GM18519 (cell line): ENCODE measurements around the gene STN1.
"Not testable (repeated sequence)": the region's sequence is repeated elsewhere in the genome, so short reads cannot be mapped to it uniquely, and the experiment has no call there.

Source experiments
- ATAC-seq: cut with Tn5 transposase; IDR thresholded peaks from one replicate; pipeline ENCODE4 v1.9.1; 2021; ENCODE audit warnings: mild to moderate bottlenecking, moderate library complexity; ENCODE audit not compliant: unreplicated experiment, low FRiP score

The STN1 gene

DNA sequence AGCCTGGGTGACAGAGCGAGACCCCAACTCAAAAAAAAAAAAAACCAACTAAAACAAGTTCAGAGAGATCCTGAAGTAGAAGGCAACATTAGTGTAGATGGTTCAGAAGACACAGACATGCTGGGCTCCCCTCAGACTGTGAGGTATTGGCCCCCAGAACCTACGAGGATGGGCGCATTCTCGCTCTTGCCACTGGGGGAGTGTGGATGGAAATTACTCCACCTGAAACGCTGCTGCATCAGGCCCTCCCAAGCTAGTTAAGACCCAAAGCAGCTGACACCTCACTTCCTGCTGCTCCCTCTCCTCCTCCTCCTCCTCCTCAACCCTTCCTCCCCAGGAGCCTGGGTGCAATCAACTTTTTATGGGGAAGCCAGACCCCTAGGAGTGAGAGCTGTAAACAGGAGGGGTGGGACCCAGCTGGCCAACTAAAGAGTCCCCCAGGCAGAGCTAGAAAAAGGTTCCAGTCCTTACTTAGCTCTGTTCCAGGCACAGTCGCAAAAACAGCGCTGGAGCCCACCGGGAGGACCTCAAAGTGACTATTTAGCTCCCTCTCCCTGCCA, 70.0 kb downstream of the STN1 start:
- ATAC-seq = no peak

DNA sequence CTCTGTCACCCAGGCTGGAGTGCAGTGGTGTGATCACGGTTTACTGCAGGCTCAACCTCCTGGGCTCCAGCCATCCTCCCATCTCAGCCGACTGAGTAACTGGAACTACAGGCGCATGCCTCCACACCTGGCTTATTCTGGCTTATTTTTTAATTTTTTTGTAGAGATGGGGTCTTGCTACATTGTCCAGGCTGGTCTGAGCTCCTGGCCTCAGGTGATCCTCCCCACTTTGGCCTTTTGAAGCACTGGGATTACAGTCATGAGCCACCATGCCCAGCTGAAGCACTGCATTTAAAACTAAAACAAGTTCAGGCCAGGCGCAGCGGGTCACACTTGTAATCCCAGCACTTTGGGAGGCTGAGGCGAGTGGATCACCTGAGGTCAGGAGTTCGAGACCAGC, 70.6 kb downstream of the STN1 start:
- ATAC-seq = no peak

DNA sequence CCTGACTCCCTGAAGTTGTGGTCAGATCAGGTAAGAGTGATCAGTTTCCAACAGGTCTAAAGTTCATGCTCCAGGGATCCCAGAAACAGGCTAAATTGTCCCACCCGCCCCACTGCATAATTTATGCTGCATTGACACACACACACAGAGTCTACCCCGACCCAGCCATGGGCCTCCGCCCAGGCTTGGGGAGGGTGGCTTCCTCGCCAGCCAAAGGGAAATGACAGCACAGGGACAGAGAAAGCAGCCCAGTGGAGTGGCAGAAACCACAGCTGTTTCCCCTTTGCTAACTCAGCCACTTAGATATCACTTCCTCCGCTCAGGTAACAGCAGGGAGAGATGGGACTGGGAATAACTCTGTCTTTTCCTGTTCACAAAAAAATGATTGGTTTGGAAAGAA, 72.0 kb downstream of the STN1 start:
- ATAC-seq = no peak

DNA sequence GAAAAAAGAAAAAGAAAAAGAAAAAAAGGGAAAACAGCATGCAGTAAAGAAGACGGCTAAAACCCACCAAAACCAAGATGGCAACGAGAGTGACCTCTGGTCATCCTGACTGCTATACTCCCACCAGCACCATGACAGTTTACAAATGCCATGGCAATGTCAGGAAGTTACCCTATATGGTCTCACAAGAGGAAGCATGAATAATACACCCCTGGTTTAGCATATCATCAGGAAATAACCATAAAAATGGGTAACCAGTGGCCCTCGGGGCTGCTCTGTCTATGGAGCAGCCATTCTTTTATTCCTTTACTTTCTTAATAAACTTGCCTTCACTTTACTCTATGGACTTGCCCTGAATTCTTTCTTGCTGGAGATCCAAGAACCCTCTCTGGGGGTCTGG, 72.6 kb downstream of the STN1 start:
- not testable (repeated sequence) for ATAC-seq

DNA sequence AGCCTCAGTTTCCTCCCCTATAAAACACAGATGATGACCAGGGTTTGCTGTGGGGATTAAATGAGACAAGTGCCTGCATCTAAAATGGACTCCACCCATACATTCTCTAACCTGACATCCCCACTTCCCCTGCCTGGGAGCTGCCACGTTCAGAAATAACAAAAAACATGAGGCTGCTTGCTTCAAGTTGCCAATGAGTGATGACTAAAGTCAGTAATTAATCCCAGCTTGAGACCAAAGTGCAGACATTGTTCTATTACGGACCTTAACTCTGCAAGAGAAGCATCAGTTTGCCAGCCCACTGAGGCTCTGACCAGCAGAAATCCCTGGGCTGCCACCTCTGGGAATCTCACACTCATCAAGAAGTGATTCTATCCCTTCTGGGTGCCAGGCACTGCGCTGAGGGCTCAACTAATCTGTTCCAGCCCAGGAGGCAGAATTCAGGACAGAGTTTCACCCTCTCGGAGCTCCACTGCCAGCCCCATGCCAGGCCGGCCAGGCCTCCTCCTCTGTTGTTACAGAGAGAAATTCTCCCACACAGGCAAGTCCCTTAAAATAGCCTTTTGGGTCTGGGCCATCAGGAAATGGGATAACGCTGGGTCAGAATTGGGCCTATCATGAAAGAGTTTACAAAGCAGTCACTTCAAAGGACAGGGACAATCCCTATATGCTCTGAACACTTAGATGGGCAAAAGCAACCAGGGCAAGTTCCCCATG, 74.0 kb downstream of the STN1 start:
- no peak for ATAC-seq

DNA sequence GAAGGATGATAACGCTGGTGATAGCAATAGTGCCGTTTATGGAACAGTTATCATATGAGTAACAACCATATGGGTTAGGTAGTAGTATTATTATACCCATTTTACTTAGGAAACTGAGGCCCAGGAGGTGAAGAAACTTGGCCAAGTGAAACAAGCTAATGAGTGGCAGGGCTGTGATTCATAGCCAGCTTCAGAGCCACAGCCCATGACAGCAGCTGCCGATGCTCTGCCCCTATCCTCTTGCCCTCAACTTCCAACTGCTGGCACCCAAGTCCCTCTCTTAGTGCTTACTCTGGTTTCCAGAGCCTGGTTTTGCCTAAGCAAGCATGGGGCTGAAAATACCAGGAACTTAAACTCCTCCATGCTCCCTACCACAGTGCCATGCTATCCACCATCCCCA, 74.9 kb downstream of the STN1 start:
- no peak for ATAC-seq

DNA sequence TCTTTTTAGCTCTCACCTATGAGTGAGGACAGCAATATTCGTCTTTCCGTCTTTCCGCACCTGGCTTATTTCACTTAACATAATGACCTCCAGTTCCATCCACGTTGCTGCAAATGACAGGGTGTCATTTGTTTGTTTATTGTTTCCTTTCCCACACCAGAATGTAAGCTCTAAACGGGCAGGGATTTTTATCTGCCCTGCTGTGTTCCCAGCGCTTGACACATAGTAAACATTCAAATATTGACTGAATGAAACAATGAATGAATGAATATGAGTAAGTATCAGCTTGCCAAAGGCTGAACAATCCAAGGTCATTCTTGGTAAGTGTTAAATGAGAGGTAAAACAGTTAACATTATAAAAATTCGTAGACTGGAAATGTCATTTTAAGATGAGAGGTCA, 75.4 kb downstream of the STN1 start:
- no peak for ATAC-seq

DNA sequence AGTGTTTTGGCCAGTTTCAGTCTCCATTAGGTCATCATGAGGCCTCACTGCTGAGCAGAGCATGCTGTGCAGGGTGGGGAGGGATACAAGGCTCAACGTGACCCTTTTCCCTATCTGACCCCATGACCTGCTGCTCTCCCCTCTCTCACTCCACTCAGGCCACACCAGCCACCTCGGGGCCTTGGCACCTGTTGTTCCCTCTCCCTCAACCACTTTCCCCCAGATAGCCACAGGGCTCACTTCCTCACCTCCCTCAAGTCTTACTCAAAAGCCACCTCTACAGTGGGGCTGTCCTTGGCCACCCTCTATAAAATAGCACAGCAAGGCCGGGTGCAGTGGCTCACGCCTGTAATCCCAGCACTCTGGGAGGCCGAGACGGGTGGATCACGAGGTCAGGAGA, 76.5 kb downstream of the STN1 start:
- no peak for ATAC-seq

DNA sequence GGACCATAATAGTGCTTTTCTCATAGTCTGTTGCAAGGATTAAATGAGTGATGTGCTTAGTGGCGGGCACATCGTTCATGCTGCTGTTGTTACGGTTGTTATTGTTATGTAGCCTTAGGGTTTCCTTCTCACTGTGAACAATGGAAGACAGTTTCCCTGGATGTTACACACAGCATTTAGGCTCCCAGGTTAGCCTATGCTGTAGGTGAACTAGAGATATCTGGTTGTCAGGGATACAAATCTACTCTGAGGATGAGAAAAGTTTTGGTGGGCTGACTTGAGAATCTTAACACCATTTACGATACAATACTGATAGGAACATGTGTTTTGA, 77.3 kb downstream of the STN1 start:
- ATAC-seq = no peak

DNA sequence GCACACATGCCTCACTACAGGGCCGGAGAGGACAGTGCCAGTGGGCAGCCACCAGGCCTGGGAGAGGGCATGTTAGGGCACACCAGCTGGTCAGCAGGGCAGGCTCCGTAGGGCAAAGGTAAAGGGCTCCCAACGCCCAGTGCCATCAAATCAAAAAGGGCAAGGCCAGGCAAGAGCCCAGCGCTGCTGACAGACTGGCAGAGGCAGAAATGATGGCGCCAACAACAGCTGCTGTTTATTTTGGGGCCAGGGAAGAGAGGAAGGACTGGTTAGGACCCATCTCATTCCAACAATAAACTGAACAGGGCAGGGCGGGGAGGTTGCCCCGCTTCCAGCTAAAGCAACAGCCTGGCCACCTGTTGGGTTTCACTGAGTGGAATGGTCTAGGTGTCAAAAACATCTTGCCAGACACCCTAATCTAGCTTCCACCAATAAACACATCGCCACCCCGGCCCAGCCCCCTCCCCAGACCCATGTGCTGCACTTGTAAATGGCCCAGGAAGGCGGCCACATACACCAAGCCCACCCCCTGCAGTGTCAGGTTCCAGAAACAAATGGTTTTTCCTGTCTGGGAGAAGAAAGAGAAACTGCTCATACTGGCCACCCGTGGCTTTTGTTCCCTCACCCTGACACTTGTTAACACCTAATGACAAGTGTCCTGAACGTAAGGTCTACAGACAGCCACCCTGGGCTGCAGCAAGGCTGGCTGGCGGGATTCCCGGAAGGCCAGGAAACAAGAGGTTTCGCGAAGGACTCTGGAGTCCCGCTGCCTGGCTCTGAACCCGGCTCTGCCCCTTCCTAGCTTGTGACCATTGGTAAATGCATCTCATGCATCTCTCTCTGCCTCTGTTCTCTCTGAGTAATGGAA, 77.9 kb downstream of the STN1 start:
- no peak for ATAC-seq

DNA sequence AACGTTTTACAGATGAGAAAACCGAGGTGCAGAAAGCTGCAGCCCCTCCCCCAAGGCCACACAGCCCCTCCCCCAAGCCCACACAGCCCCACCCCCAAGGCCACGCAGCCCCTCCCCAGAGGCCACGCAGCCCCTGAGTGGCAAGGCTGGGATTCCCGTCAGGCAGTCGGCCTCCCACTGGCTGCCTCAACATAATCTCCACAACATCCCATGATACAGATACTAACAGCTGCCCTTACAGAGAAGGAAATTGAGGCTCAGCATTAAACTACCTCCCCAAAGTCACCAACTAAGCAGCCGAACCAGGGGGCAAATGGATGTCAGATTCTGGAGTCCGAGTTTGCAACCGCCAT, 78.5 kb downstream of the STN1 start:
- no peak for ATAC-seq

DNA sequence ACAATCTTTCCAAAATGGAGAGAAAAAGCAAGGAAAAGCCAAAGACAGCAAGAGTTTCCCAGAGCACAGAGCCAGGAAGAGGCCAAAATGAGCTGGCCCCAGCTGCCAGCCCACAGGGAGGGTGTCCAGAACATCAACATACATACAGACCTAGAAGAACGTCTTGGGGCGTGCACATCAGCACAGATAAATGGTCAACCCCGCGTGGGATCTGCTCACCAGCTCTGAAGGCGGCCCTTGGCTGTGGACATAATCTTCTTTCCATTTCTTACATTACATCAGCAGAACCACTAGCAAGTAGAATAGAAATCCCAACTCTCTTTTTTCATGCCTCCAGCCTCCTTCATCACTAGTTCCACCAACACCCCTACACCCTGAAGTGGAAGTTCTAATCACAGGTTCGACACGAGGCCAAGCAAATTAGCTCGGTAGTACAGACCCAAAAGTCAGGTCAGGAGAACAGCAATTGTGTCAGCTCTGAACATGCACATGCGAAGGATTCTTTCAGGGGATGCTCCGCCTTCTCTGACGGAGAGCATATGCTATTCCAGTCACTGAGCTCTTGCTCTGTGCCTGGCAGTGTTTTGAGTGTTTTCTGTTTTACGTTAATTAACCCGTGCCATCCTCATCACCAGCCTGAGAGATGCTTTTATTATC, 79.0 kb downstream of the STN1 start:
- no peak for ATAC-seq

DNA sequence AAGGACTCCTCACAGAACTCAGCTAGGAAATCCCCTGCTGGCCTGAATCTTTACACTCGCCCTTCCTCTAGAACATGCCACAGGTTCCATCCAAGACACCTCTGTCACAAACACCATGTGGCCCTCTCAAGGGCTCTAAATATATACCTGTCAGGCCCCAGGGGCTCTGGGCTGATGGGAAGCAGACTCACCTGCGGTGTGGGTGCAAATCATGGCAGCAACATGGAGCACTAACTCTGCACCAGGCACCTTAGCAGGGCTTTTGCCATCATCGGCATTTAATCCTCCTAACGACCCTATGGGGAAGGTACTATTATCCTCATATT, 80.0 kb downstream of the STN1 start:
- no peak for ATAC-seq

DNA sequence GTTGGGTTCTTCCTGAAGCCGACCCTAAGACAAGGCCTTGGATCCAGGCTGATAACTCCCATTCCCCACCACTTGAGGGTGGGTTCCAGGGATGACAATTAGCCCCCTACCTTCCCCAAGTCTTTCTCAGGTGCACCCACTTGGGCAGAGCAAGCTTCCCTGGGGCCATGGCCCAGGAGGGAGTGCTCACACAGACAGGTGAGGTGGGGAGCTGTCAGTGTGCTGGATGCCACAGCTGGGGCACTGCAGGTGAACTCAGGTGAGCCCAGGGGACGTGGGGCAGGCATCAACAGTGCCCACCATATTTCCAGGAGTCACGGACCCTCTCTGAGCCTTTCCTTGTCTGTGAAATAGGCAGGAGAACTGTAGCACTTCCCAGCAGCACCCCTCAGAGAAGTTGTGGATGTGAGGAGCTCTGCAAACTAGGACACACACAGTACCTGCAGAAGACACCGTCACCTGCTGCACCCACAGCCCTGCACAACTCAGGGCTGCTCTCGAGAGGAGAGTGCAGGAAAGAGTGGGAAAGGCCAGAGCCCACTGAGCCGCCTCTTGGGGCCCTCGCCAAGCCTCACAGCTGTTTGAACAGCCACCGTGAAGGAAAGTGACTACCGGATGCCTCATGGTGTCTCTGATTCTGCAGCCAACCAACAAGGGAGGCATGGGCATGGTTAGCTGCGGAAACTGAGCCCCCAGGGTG, 80.5 kb downstream of the STN1 start:
- no peak for ATAC-seq

DNA sequence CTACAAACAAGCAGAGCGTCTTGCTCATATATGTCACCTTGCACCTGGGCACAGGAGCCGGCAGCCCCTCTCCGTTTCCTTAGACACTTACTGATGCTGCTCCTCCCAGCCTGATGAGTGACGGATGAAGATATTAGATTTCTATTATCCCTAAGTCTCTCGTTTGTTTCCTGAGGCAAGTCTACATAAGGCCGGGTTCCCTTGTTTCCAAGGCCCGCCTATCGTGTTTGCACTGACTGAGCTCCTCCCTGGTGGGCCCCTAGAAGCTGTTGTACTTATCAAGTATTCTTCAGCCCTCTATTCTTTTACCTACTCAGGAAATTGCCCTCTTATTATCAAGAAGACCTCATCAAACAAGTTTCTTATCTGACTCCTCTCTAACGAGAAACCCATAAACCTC, 81.1 kb downstream of the STN1 start:
- ATAC-seq = no peak

DNA sequence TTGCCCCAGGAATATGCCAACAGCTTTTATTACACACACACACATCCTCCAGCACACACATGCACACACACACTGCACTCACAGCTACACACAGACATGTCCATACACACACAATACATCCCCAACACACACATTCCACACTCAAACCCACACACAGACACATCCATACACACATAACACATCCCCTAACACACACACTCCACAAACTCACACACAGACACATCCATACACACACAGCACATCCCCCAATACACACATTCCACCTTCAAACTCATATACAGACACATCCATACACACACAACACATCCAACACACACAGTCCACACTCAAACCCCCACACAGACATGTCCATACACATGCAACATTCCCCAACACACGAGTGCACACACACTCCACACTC, 81.7 kb downstream of the STN1 start:
- ATAC-seq = no peak

DNA sequence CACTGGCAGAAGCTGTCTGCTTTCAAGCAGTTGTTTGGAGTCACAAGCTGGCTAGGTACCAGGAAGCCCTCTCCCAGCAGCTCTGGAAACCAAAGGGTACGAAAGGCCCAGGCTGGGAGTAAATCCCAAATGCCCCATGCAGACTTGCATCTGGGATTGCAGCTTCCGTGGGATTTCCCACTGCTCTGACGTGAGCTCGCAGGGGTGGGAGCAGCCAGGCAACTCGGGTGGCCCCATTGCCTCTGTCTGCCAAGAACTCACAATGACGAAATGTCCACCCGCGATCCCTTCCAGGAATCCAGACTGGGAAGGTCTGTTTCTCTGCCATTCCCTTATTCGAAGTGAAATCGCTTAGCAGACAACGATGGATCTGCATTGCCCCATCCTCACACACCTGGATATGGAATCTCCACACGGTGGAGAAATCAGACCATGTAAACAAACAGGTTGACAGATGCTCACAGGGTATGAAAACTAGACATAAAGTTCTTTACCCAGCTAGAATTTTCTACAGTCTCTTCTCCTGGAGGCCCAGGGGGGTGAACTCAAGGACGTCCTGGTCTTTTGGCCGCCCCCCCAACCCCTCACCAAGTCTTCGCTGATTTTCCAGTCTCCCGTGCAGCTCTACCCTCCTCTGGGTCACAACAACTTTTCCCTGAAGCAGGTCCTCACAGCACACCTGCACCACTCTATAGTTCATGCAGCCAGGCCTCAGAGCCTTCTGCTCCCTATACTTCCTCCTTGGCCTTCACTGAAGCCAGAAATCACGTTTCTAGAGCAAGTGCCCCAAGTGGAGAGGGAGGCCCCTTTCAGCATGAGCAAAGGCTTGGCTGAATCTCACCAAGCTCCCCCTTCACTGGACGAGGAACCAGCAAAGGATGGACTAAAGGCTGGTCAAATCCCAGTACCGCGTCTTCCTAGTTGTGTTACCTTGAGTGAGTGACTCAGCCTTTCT, 82.6 kb downstream of the STN1 start:
- no peak for ATAC-seq

DNA sequence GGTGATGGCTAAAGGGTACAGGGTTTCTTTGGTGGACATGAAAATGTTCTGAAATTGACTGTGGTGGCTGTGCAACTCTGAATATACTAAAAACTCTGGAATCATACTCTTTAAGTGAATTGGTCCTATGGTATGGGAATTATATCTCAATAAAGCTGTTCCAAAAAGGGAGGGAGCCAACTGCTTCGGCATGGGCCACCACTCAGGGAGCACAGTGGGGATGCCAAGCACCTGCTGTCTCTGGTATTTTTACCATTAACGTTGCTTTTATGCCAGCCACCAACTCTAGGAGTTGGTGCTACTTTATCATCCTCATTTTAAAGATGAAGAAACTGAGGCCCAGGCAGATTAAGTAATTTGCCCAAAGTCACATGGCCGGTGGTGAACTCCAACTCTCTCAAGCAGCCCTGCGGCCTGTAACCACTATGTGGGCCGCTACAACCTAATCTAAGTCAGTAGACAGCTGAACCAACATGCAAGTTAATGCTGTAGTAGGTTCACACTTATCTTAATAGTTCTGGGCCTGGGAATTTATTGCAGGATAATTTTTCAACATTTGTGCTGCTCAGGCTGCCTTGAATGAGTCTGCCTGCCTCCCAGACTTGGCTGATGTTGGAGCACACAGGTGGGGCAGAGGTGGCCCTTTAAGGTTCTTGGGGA, 83.4 kb downstream of the STN1 start:
- no peak for ATAC-seq

DNA sequence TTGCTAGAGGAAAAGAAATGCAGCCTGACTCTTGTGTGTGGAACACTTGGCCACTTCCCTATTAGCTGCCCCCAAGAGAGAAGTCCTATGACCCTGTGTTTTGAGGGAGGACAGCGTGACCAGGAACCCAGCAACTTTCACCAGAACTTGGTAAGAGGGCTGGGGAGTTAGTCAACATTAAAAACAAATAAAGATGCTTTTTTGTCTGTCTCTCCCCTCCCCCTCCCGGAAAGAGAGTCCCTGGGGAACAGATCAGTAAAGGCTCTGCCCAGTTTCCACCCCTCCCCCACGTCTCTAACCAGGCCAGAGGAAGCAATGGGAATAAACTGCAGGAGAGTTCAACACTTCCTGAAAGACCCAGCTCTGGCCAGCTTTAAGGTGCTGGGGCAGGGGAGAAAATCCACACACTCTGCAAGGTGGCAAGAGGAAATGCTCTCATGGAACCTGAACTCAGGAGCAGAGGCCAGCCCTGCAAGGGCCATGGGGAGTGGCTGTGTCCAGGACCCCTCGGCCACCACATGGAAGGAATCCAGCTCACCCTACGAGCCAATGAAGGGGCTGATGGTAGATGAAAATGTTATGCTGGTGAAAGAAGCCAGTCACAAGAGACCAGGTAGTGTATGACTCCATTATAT, 84.1 kb downstream of the STN1 start:
- no peak for ATAC-seq
